Measurements from ENCODE around the gene RNF220. TPM values are rescaled to one million over a fixed set of nuclear protein-coding genes. Genes with fewer than 3 reads are reported as not detected.

Gene RNF220
- polyA plus RNA-seq, 1 of the 3 experiments (the other 2 are of a cell fraction) = 83.7 TPM

DNA sequence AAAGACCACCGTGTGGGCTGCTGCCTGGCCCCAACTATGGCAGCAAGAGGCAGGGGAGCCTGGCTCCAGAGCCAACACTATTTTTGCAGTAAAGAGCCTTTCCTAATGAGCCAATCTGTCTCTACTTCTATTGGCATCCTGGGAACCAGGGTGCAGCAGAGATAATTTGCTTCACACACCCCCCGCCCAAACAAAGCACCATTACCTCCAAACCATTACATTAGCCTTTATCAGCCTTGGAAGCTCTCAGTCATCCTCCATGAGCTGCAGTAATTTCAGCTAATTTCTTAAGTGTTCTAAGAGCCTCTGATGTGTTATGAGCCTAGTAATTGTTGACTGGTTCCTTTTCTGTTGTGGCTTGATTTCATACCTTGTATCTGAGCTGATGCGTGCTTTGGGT, 291.0 kb downstream of the RNF220 start:
- Histone ChIP-seq H3K9me3 (no peaks in the 10 kb centered on the region), H3F3A (replicated peaks; ENCODE audit: insufficient read depth) (no peaks in the 10 kb centered on the region), H3K27ac (ENCODE audit: low read depth in 2 of 2, low read length in 1 of 2) (no peak overlapping the region), H3K36me3 (replicated peaks in 1 of 2; ENCODE audit: control insufficient read depth in 1 of 2, insufficient read depth in 2 of 2, low read length in 1 of 2) (no peaks in the 10 kb centered on the region), H3K4me1 (ENCODE audit: control insufficient read depth in 1 of 2, insufficient read depth in 2 of 2, low read depth in 1 of 2, low read length in 1 of 2) (no peaks in the 10 kb centered on the region), H3K27me3 (ENCODE audit: insufficient read depth) (no peaks in the 10 kb centered on the region), H3K79me2 (ENCODE audit: insufficient read depth) (no peaks in the 10 kb centered on the region), H3K4me2 (no peak overlapping the region), H4K20me1 (ENCODE audit: insufficient read depth) (no peaks in the 10 kb centered on the region), H3K9ac (no peak overlapping the region), H3K9me2 (no peaks in the 10 kb centered on the region), H3K4me3 (ENCODE audit: low read depth in 2 of 2, low read length in 1 of 2) (no peak overlapping the region), H2AFZ (ENCODE audit: low read depth) (no peak overlapping the region)
- 81% methylated on average over 3 of the region's 3 CpGs for WGBS (ENCODE audit: low lambda C conversion rate)
- no peak for DNase-seq
- ChIA-PET CTCF (interaction anchor here (1.2 to 1.4 kb wide), 3 partner anchors 11 to 22 kb away, joined by 4 to 5 read pairs (median 4); no protein-coding TSS in a partner anchor), POLR2A (no interaction called here)
- TF ChIP-seq GATA2 (CRISPR knock-in tag; IDR thresholded peaks at IDR 0.05) (no peak), RXRA (IDR thresholded peaks at IDR 0.05; ENCODE audit: borderline replicate concordance, low read depth) (no peak), MEF2A (IDR thresholded peaks at IDR 0.05; ENCODE audit: borderline replicate concordance, low read depth) (no peak), IRF3 (IDR thresholded peaks at IDR 0.05; ENCODE audit: low read depth, low read length) (no peak), MXI1 (IDR thresholded peaks at IDR 0.05; ENCODE audit: low read depth, low read length) (no peak), JUND (IDR thresholded peaks at IDR 0.05) (no peak), FOXM1 (IDR thresholded peaks at IDR 0.05; ENCODE audit: low read depth) (no peak), NRF1 (IDR thresholded peaks at IDR 0.05; ENCODE audit: low read depth, low read length) (no peak), RCOR1 (IDR thresholded peaks at IDR 0.05; ENCODE audit: low read length) (no peak), FOXJ3 (CRISPR knock-in tag; IDR thresholded peaks at IDR 0.05) (no peak), RAD21 (IDR thresholded peaks at IDR 0.05; ENCODE audit: low read length) (no peak), SIN3A (IDR thresholded peaks at IDR 0.05; ENCODE audit: borderline replicate concordance, low read depth, low read length) (no peak), FOSL2 (IDR thresholded peaks at IDR 0.05; ENCODE audit: borderline replicate concordance, low read depth) (no peak), YY1 (IDR thresholded peaks at IDR 0.05; ENCODE audit: low read depth) (no peak)
- TF ChIP-seq, protein P1, sequence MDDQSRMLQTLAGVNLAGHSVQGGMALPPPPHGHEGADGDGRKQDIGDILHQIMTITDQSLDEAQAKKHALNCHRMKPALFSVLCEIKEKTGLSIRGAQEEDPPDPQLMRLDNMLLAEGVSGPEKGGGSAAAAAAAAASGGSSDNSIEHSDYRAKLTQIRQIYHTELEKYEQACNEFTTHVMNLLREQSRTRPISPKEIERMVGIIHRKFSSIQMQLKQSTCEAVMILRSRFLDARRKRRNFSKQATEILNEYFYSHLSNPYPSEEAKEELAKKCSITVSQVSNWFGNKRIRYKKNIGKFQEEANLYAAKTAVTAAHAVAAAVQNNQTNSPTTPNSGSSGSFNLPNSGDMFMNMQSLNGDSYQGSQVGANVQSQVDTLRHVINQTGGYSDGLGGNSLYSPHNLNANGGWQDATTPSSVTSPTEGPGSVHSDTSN (IDR thresholded peaks at IDR 0.05) = no peak
- TF ChIP-seq, protein P2, sequence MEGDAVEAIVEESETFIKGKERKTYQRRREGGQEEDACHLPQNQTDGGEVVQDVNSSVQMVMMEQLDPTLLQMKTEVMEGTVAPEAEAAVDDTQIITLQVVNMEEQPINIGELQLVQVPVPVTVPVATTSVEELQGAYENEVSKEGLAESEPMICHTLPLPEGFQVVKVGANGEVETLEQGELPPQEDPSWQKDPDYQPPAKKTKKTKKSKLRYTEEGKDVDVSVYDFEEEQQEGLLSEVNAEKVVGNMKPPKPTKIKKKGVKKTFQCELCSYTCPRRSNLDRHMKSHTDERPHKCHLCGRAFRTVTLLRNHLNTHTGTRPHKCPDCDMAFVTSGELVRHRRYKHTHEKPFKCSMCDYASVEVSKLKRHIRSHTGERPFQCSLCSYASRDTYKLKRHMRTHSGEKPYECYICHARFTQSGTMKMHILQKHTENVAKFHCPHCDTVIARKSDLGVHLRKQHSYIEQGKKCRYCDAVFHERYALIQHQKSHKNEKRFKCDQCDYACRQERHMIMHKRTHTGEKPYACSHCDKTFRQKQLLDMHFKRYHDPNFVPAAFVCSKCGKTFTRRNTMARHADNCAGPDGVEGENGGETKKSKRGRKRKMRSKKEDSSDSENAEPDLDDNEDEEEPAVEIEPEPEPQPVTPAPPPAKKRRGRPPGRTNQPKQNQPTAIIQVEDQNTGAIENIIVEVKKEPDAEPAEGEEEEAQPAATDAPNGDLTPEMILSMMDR (IDR thresholded peaks at IDR 0.05) = no peak

All from SK-N-SH (cell line).